Measurements from ENCODE around the gene WBP2NL.

Gene WBP2NL

DNA sequence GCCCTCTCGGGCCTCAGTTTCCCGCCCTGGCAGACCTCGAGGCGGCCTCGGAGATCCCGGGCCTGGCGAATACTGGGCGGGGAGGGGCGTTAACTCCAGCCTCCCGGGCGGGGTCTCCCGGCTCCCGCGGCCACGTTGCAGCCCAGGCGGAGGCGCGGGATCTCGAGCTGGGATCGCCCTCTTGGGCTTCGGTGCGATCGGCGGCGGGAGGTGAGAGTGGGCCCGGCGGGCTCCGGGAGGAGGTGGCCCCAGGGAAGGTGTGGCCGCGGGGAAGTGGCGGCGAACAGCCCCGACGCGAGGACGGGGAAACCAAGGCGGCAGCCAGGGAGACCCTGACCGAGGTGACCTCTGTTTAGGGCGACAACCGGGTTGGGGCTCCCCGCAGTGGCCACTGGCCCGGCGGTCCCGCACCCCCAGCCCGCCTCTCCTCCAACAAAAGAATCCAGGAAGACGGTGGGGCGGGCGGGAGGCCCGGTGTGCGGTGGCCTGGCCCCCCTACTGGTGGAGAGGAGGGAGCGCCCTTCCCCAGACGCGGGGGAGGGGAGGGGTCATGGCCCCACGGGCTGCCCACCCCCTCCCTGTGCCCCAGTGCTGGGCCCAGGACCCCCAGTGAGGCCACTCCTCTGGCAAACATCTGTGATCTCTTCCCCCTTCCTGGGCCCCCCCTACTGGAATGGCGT lies 75.7 kb downstream of the WBP2NL start, which contains the start of gene PHETA2:
Gene PHETA2 (plus strand): TSS at position 117 of the 680 bp plus-strand sequence. CDS start 3,046 bp downstream, outside the sequence.
- peak; percentile 58 to 65 for DNase-seq

DNA sequence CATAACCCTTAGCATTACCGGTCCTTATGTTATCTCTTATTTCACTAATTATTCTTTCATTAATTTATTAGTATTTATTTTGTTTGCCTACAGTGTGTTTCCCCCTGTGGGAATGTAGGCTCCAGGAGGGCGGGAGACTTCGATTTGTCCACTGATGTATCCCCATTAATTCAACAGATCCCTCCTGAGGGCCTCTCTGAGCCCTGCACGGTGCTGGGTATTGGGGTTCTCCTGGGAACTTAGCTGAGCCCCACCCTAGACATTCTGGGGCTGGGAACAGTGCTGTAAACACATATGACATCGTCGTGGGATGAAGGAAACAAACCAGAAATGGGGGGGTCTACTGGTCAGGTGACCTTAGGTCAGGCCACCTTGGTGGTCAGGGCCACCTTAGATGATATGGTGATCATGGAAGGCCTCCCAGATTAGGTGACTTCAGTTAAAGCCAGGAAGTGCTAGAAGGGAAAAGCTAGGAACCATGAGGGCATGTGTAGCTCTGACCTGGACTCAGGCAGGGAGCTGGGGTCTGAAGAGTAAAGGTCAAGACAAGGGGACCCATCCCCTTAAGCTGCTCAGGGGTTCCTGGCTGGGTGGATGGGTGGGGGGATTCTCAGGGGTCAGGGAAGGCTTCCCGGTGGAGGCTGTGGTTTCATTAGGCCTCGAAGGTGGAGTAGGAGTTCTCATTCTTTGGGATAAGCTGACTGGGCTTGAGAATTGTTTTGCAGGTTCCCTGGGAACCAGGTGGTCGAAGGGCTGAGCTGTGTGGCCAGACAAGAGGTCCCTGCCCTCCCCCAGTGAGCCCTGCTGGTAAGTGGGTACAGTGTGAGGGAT lies 76.5 kb downstream of the WBP2NL start:
- no peak for DNase-seq

DNA sequence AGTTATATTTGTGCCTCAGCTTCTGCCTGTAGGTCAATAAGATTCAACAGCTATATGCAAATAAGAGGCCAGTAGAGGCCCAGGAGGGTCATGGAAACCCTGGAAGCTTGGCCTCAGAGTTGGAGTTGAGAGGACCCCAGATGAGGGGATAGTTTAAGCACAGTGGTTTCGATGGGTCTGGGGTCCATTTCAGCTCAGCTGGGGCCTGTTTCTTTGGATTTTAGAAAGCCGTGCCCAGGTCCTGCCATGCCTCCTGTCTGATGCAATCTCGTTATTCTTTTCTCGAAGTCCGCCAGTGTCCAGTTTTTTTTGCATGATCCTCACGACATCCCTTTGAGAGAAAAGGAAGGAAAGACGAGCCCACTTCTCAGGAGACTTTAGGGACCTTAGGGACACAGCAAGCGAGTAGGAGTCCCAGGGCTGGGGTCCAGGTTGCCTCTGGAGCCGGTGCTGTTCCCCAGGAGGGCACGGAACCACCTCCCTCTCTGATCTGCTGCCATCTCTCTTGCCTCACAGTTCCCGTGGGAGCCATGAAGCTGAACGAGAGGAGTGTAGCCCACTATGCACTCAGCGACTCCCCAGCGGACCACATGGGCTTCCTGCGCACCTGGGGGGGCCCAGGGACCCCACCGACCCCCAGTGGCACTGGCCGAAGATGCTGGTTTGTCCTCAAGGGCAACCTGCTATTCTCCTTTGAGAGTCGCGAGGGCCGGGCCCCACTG lies 78.3 kb downstream of the WBP2NL start:
- DNase-seq = no peak

DNA sequence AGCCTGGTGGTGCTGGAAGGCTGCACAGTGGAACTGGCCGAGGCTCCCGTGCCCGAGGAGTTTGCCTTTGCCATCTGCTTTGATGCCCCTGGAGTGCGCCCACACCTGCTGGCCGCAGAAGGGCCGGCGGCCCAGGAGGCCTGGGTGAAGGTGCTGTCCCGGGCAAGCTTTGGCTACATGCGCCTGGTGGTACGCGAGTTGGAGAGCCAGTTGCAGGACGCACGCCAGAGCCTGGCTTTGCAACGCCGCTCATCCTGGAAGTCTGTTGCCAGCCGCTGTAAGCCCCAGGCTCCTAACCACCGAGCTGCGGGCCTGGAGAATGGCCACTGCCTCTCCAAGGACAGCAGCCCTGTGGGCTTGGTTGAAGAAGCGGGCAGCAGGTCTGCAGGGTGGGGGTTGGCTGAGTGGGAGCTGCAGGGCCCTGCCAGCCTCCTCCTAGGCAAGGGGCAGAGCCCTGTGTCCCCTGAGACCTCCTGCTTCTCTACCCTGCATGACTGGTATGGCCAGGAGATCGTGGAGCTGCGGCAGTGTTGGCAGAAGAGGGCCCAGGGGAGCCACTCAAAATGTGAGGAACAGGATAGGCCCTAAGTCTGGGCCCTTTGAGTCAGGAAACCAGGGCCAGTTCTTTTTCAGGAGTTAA lies 79.0 kb downstream of the WBP2NL start:
- no peak for DNase-seq
